Smooth muscle cell (in vitro differentiated cells): ENCODE results near the gene RABGAP1L. TPM values are rescaled to one million over a fixed set of nuclear protein-coding genes. Genes with fewer than 3 reads are reported as not detected.

Experiments used
- DNase-seq: peaks from one replicate; lab custom pipeline; 2025; ENCODE audit not compliant: unreplicated experiment; lab: John Stamatoyannopoulos, UW
- H2AFZ ChIP-seq: fragments of 200-600 bp; sonication (generic); 2 replicates; pipeline ENCODE4 v1.6.0; 2016; ENCODE audit warnings: antibody characterized with exemption, low read depth, mild to moderate bottlenecking
- H3F3A ChIP-seq: fragments of 200-600 bp; sonication (generic); 2 replicates; pipeline ENCODE4 v1.6.0; 2017; ENCODE audit warnings: antibody characterized with exemption, low read depth
- H3K27ac ChIP-seq: fragments of 200-600 bp; sonication (generic); 2 replicates; pipeline ENCODE4 v1.5.1; 2016; ENCODE audit warnings: low read depth, mild to moderate bottlenecking
- H3K27me3 ChIP-seq: fragments of 200-600 bp; sonication (generic); 2 replicates; pipeline ENCODE4 v1.6.1; 2016; ENCODE audit warnings: low read depth, mild to moderate bottlenecking
- H3K36me3 ChIP-seq: fragments of 200-600 bp; sonication (generic); 2 replicates; pipeline ENCODE4 v1.5.1; 2016; ENCODE audit warnings: low read depth
- H3K4me1 ChIP-seq: fragments of 200-600 bp; sonication (generic); 2 replicates; pipeline ENCODE4 v1.5.1; 2016; ENCODE audit warnings: low read depth
- H3K4me2 ChIP-seq: fragments of 200-600 bp; sonication (generic); 2 replicates; pipeline ENCODE4 v1.6.0; 2016; ENCODE audit warnings: mild to moderate bottlenecking
- H3K4me3 ChIP-seq: fragments of 200-600 bp; sonication (generic); 2 replicates; pipeline ENCODE4 v1.5.1; 2016; ENCODE audit warnings: mild to moderate bottlenecking
- H3K79me2 ChIP-seq: fragments of 200-600 bp; sonication (generic); 2 replicates; pipeline ENCODE4 v1.6.0; 2016; ENCODE audit warnings: low read depth, mild to moderate bottlenecking
- H3K9ac ChIP-seq: fragments of 200-600 bp; sonication (generic); 2 replicates; pipeline ENCODE4 v1.6.0; 2016; ENCODE audit warnings: low read depth
- H3K9me3 ChIP-seq: fragments of 200-600 bp; sonication (generic); replicated peaks from 2 replicates; pipeline ENCODE4 v1.5.1; 2016; ENCODE audit warnings: low read depth
- H4K20me1 ChIP-seq: fragments of 200-600 bp; sonication (generic); 2 replicates; pipeline ENCODE4 v1.6.0; 2016; ENCODE audit warnings: low read depth
- CTCF ChIP-seq: fragments of 200-600 bp; sonication (generic); IDR thresholded peaks from 2 replicates; pipeline ENCODE4 v1.5.1; 2017; ENCODE audit warnings: borderline replicate concordance, mild to moderate bottlenecking, antibody characterized with exemption; ENCODE audit not compliant: insufficient read depth, poor library complexity, severe bottlenecking
- WGBS: methylation state at CpG from one replicate; pipeline ENCODE4 v1.1.7; 2016; ENCODE audit warnings: low lambda C conversion rate; 5-methylcytosine and 5-hydroxymethylcytosine counted together
- polyA plus RNA-seq: library from polyadenylated mRNA; unstranded; fragments of >200 nt; fragmentation: Nextera tagmentation; extraction: Ambion mirVana; gene quantifications from 2 replicates; pipeline ENCODE4 v1.2.1, GENCODE V29; 2016
- total RNA-seq: library from RNA; depleted of rRNA; stranded (reverse); fragments of >200 nt; gene quantifications from 2 replicates; pipeline ENCODE4 v1.2.3, GENCODE V29; 2014

RABGAP1L gene
- total and polyA plus RNA-seq, 2 experiments from 2014 or later = 4.8 to 24.7 TPM

GRCh38 chr1:174700775-174701174, 541.5 kb downstream of the RABGAP1L start:
- H3K9me3 ChIP-seq = no peaks in the 10 kb centered on the region
- no peaks in the 10 kb centered on the region for H3K27me3 ChIP-seq
- H3K4me2 ChIP-seq = no peak overlapping the region
- no peaks in the 10 kb centered on the region for H3K79me2 ChIP-seq
- no peak overlapping the region for H3K9ac ChIP-seq
- no peak overlapping the region for H3K4me3 ChIP-seq
- H4K20me1 ChIP-seq = no peaks in the 10 kb centered on the region
- DNase-seq = no peak
- no peaks in the 10 kb centered on the region for H3K36me3 ChIP-seq
- no peak for TF ChIP-seq CTCF
- no peak overlapping the region for H3K27ac ChIP-seq
- no peak overlapping the region for H2AFZ ChIP-seq
- no peaks in the 10 kb centered on the region for H3F3A ChIP-seq
- 87% methylated on average over 3 of the region's 3 CpGs for WGBS
- no peaks in the 10 kb centered on the region for H3K4me1 ChIP-seq

- WGBS = 96% methylated on average over 2 of the region's 2 CpGs
- Histone ChIP-seq H3K9me3 (no peaks in the 10 kb centered on the region), H3F3A (no peaks in the 10 kb centered on the region), H3K36me3 (no peaks in the 10 kb centered on the region), H3K27me3 (no peaks in the 10 kb centered on the region), H2AFZ (no peak overlapping the region), H3K4me1 (no peaks in the 10 kb centered on the region), H3K4me3 (no peak overlapping the region), H3K9ac (no peak overlapping the region), H3K79me2 (no peaks in the 10 kb centered on the region), H3K4me2 (no peak overlapping the region), H4K20me1 (no peaks in the 10 kb centered on the region), H3K27ac (no peak overlapping the region)
- TF ChIP-seq CTCF = no peak
- DNase-seq = no peak
Observed at GRCh38 chr1:174701565-174701964, 542.2 kb downstream of the RABGAP1L start.

DNA sequence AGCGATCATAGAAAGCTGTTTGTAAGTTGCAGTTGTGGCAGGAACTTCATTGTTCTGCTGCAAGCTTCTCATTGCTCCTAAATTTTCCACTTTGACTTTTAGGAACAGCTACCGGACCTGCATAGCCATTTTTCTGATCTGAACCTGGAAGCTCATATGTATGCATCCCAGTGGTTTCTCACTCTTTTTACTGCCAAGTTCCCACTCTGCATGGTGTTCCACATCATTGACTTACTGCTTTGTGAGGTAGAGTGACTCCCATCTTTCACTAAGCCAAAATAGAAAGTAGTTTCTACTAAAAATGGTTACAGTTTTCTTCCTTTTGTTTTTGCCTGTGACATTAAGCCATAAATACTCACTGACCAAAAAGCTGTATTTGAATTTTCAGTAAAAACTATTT, 542.7 kb downstream of the RABGAP1L start:
- Histone ChIP-seq H3K4me2 (no peak overlapping the region), H2AFZ (no peak overlapping the region), H3K4me1 (no peaks in the 10 kb centered on the region), H3K9me3 (no peaks in the 10 kb centered on the region), H3K27ac (no peak overlapping the region), H3K4me3 (no peak overlapping the region), H3F3A (no peaks in the 10 kb centered on the region), H3K9ac (no peak overlapping the region), H3K79me2 (no peaks in the 10 kb centered on the region), H3K27me3 (no peaks in the 10 kb centered on the region), H3K36me3 (no peaks in the 10 kb centered on the region), H4K20me1 (no peaks in the 10 kb centered on the region)
- TF ChIP-seq CTCF = no peak
- no peak for DNase-seq
- 90% methylated on average over 2 of the region's 2 CpGs for WGBS

DNA sequence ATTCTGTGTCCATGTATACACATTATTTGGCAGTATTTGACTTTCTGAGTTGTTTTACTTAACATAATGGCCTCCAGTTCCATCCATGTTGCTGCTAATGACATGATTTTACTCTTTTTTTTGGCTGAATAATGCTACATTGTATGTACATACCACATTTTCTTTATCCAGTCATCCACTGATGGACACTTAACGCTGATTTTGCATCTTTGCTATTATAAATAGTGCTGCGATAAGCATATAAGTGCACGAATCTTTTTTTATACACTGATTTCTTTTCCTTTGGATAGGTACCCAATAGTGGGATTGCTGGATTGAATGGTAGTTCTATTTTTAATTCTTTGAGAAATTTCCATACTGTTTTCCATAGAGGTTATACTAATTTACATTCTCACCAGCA, 544.0 kb downstream of the RABGAP1L start:
- H3K27me3 ChIP-seq = no peaks in the 10 kb centered on the region
- TF ChIP-seq CTCF = no peak
- H4K20me1 ChIP-seq = no peaks in the 10 kb centered on the region
- no peaks in the 10 kb centered on the region for H3K79me2 ChIP-seq
- no peak for DNase-seq
- no peaks in the 10 kb centered on the region for H3K36me3 ChIP-seq
- H2AFZ ChIP-seq = no peak overlapping the region
- no peaks in the 10 kb centered on the region for H3K4me1 ChIP-seq
- no peaks in the 10 kb centered on the region for H3F3A ChIP-seq
- no peak overlapping the region for H3K4me2 ChIP-seq
- H3K4me3 ChIP-seq = no peak overlapping the region
- H3K27ac ChIP-seq = no peak overlapping the region
- H3K9me3 ChIP-seq = no peaks in the 10 kb centered on the region
- no peak overlapping the region for H3K9ac ChIP-seq
- WGBS = 95% methylated on average over 3 of the region's 3 CpGs
